ENCODE measurements around the gene SSBP3. TPM values are rescaled to one million over a fixed set of nuclear protein-coding genes. Genes with fewer than 3 reads are reported as not detected.

The SSBP3 gene
- polyA plus RNA-seq, 1 of the 3 experiments (the other 2 are of a cell fraction) = 26.2 TPM

DNA sequence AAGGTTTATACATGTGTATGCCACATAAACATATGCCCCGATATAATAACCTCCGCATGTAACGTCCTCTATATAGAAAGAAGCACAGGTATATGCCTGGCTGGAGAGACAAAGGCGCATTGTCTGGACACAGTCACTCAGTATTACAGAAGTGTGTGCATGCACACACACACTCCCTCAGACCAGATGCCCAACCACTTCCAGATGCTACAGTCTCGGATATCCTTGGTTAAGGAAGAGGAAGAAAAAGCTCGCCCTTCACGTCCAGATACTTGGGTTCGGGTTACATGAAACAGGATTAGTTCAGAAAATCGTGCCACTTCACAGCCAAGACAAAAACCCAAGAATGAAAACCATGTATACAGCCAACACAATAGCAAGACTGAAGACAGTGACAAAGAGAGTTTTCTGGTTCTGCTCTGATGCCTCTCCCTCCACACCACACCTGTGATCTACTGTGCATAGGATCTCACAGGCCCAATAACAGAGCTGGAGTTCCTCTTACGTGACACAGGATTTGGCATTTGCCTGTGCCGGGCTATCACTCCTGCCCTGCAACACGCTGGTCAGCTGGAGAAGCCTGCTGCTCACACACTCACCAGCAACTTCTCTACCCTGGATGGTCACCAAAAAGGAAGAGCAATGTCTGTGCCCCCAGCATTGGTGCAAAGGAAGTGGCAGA, 75.0 kb downstream of the SSBP3 start (continued):
- TF ChIP-seq RFX5 (IDR thresholded peaks at IDR 0.05; ENCODE audit: low read length) (no peak), FOXM1 (IDR thresholded peaks at IDR 0.05; ENCODE audit: low read depth) (no peak), TCF12 (IDR thresholded peaks at IDR 0.05) (peak; percentile 79), GATA2 (CRISPR knock-in tag; IDR thresholded peaks at IDR 0.05) (peak; percentile 23; the same call in 1 of the 2 replicates), RAD21 (IDR thresholded peaks at IDR 0.05; ENCODE audit: low read length) (no peak), FOXJ3 (CRISPR knock-in tag; IDR thresholded peaks at IDR 0.05) (0 out of 2 replicates have a peak, but pooled peaks have one; percentile 17), MEF2A (IDR thresholded peaks at IDR 0.05; ENCODE audit: borderline replicate concordance, low read depth) (no peak), GABPA (IDR thresholded peaks at IDR 0.05; ENCODE audit: low read depth) (no peak), RCOR1 (IDR thresholded peaks at IDR 0.05; ENCODE audit: low read length) (peak; percentile 66; the same call in 1 of the 2 replicates), MXI1 (IDR thresholded peaks at IDR 0.05; ENCODE audit: low read depth, low read length) (peak; percentile 65), RXRA (IDR thresholded peaks at IDR 0.05; ENCODE audit: borderline replicate concordance, low read depth) (no peak), EP300 (IDR thresholded peaks at IDR 0.05; ENCODE audit: borderline replicate concordance in 1 of 2, low read depth in 1 of 2, low read length in 1 of 2) (peak in 1 of 2 experiments; percentile 54; a peak in 1 of 4 replicates), TAF1 (IDR thresholded peaks at IDR 0.05; ENCODE audit: borderline replicate concordance, low read depth, low read length) (no peak), NFIC (IDR thresholded peaks at IDR 0.05; ENCODE audit: borderline replicate concordance) (no peak; the same call in 1 of the 2 replicates), YY1 (IDR thresholded peaks at IDR 0.05; ENCODE audit: low read depth) (no peak), JUND (IDR thresholded peaks at IDR 0.05) (no peak), CHD2 (IDR thresholded peaks at IDR 0.05; ENCODE audit: low read length, partially characterized antibody) (no peak), POLR2AphosphoS5 (IDR thresholded peaks at IDR 0.05; ENCODE audit: low read depth, low read length) (peak; percentile 42; the same call in 1 of the 2 replicates), SIN3A (IDR thresholded peaks at IDR 0.05; ENCODE audit: borderline replicate concordance, low read depth, low read length) (no peak), EZH2phosphoT487 (IDR thresholded peaks at IDR 0.05; ENCODE audit: borderline replicate concordance, low read depth) (no peak)
- TF ChIP-seq, protein P1, sequence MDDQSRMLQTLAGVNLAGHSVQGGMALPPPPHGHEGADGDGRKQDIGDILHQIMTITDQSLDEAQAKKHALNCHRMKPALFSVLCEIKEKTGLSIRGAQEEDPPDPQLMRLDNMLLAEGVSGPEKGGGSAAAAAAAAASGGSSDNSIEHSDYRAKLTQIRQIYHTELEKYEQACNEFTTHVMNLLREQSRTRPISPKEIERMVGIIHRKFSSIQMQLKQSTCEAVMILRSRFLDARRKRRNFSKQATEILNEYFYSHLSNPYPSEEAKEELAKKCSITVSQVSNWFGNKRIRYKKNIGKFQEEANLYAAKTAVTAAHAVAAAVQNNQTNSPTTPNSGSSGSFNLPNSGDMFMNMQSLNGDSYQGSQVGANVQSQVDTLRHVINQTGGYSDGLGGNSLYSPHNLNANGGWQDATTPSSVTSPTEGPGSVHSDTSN (IDR thresholded peaks at IDR 0.05) = no peak
- TF ChIP-seq, protein P2, sequence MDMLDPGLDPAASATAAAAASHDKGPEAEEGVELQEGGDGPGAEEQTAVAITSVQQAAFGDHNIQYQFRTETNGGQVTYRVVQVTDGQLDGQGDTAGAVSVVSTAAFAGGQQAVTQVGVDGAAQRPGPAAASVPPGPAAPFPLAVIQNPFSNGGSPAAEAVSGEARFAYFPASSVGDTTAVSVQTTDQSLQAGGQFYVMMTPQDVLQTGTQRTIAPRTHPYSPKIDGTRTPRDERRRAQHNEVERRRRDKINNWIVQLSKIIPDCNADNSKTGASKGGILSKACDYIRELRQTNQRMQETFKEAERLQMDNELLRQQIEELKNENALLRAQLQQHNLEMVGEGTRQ (IDR thresholded peaks at IDR 0.05; ENCODE audit: borderline replicate concordance, low read depth, low read length) = no peak
- TF ChIP-seq, protein P3, sequence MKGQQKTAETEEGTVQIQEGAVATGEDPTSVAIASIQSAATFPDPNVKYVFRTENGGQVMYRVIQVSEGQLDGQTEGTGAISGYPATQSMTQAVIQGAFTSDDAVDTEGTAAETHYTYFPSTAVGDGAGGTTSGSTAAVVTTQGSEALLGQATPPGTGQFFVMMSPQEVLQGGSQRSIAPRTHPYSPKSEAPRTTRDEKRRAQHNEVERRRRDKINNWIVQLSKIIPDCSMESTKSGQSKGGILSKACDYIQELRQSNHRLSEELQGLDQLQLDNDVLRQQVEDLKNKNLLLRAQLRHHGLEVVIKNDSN (IDR thresholded peaks at IDR 0.05; ENCODE audit: borderline replicate concordance, low read depth) = no peak
- TF ChIP-seq, protein P4, sequence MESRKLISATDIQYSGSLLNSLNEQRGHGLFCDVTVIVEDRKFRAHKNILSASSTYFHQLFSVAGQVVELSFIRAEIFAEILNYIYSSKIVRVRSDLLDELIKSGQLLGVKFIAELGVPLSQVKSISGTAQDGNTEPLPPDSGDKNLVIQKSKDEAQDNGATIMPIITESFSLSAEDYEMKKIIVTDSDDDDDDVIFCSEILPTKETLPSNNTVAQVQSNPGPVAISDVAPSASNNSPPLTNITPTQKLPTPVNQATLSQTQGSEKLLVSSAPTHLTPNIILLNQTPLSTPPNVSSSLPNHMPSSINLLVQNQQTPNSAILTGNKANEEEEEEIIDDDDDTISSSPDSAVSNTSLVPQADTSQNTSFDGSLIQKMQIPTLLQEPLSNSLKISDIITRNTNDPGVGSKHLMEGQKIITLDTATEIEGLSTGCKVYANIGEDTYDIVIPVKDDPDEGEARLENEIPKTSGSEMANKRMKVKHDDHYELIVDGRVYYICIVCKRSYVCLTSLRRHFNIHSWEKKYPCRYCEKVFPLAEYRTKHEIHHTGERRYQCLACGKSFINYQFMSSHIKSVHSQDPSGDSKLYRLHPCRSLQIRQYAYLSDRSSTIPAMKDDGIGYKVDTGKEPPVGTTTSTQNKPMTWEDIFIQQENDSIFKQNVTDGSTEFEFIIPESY (IDR thresholded peaks at IDR 0.05; ENCODE audit: borderline replicate concordance, low read depth) = no peak
- TF ChIP-seq, protein P5, sequence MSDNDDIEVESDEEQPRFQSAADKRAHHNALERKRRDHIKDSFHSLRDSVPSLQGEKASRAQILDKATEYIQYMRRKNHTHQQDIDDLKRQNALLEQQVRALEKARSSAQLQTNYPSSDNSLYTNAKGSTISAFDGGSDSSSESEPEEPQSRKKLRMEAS (IDR thresholded peaks at IDR 0.05; ENCODE audit: low read depth) = no peak
